PC-9 (cell line): ENCODE measurements around the gene DNAJB9. TPM values are rescaled to one million over a fixed set of nuclear protein-coding genes. Genes with fewer than 3 reads are reported as not detected.

Experiments
- BruUV-seq: library from RNA; stranded (reverse); fragments of 400-500 nt; replicated peaks from 2 replicates; lab custom pipeline; 2021; lab: Mats Ljungman, UMichigan
- CTCF ChIA-PET: fragments of 300-600 bp; sonication (Branson Sonifier 250); formaldehyde crosslinking; loops from one replicate; lab custom pipeline; 2022; ENCODE audit warnings: antibody characterized with exemption; lab: Charles Lee
- POLR2A ChIA-PET: fragments of 300-600 bp; sonication (Branson Sonifier 250); formaldehyde crosslinking; loops from one replicate; lab custom pipeline; 2022; ENCODE audit warnings: antibody characterized with exemption; ENCODE audit not compliant: unreplicated experiment; lab: Charles Lee
- DNase-seq, 2 experiments: peaks; one replicate each; pipeline versions ENCODE4 v3.0.0 to v3.0.0-alpha.2; 2015 to 2022; ENCODE audit warnings: mixed read lengths in 1 of 2
- H2AFZ ChIP-seq: fragments of 200-600 bp; sonication (generic); 2 replicates; pipeline ENCODE4 v1.8.1; 2017; ENCODE audit warnings: antibody characterized with exemption
- H3F3A ChIP-seq: fragments of 200-600 bp; sonication (generic); 2 replicates; pipeline ENCODE4 v1.8.1; 2017; ENCODE audit warnings: antibody characterized with exemption, mild to moderate bottlenecking, low read depth; ENCODE audit not compliant: insufficient read depth
- H3K27ac ChIP-seq: fragments of 200-600 bp; sonication (generic); 2 replicates; pipeline ENCODE4 v1.6.1; 2016; ENCODE audit warnings: mixed run types
- H3K27me3 ChIP-seq: fragments of 200-600 bp; sonication (generic); 2 replicates; pipeline ENCODE4 v1.6.1; 2016; ENCODE audit warnings: low read depth, mixed run types; ENCODE audit not compliant: insufficient read depth
- H3K36me3 ChIP-seq: fragments of 200-600 bp; sonication (generic); 2 replicates; pipeline ENCODE4 v1.6.1; 2016; ENCODE audit warnings: low read depth, mixed run types
- H3K4me1 ChIP-seq: fragments of 200-600 bp; sonication (generic); replicated peaks from 2 replicates; pipeline ENCODE4 v1.6.1; 2016; ENCODE audit warnings: mixed run types; ENCODE audit not compliant: insufficient read depth
- H3K4me2 ChIP-seq: fragments of 200-600 bp; sonication (generic); 2 replicates; pipeline ENCODE4 v1.6.1; 2017; ENCODE audit warnings: mixed run types
- H3K4me3 ChIP-seq: fragments of 200-600 bp; sonication (generic); 2 replicates; pipeline ENCODE4 v1.6.1; 2016; ENCODE audit warnings: mixed run types
- H3K79me2 ChIP-seq: fragments of 200-600 bp; sonication (generic); 2 replicates; pipeline ENCODE4 v1.6.1; 2017; ENCODE audit warnings: low read depth, mixed run types
- H3K9me2 ChIP-seq: fragments of 200-600 bp; sonication (generic); 2 replicates; pipeline ENCODE4 v1.8.1; 2017; ENCODE audit warnings: mild to moderate bottlenecking; ENCODE audit not compliant: insufficient read depth
- H3K9me3 ChIP-seq: fragments of 200-600 bp; sonication (generic); 2 replicates; pipeline ENCODE4 v1.8.1; 2016; ENCODE audit warnings: low read depth; ENCODE audit not compliant: insufficient read depth
- H4K20me1 ChIP-seq: fragments of 200-600 bp; sonication (generic); 2 replicates; pipeline ENCODE4 v1.8.1; 2017; ENCODE audit not compliant: insufficient read depth
- CTCF ChIP-seq: fragments of 200-600 bp; sonication (generic); conservative IDR thresholded peaks from 2 replicates; pipeline ENCODE4 v1.6.1; 2017; ENCODE audit warnings: mixed run types, antibody characterized with exemption, mild to moderate bottlenecking, moderate library complexity
- EZH2 ChIP-seq: fragments of 200-600 bp; sonication (generic); IDR thresholded peaks from 2 replicates; pipeline ENCODE4 v1.8.0; 2017; ENCODE audit warnings: antibody characterized with exemption, low read depth
- intact Hi-C: fragments of 100-400 bp; cut with micrococcal nuclease; formaldehyde crosslinking; loops from one replicate; pipeline ENCODE4 v1.10.0; 2022; ENCODE audit not compliant: unreplicated experiment
- total RNA-seq: library from RNA; stranded (reverse); gene quantifications from 2 replicates; pipeline ENCODE4 v1.2.3, GENCODE V29; 2021

The DNAJB9 gene
- total RNA-seq, 1 experiment from 2014 or later: 13.3 TPM

DNA sequence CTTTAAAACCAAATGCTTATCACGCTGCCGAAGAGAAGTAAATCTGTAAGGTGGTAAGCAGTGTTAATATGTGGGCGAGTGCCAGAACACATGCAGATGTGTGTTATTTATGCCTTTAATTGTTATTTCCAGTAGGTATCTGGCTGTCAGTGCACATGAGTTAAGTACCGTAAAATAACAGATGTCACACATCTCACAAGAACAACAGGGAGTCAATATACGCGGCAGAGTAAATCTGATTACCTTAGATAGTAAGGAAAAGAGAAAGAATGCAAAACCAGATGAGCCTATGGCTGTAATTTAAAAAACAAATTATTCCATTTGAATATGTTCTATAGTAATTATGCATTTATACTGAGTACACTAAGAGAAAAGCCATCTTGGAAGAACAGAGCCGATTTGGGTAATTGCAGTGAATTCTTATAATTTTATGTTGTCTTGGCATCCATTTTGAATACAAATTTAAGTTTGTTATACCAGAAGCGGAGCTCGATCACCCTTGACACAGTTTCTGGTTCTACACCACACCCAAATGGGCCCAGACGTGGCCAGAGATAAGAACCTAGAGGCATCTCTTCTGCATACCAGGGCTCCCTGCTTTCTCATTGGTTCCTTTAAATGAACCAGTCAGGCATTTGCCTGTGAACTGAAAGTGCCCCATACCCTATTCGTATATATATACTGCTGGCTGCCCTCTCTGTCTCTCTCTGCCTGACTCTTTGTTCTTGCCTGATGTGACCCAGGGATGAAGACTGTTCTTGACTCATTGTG, 34.8 kb downstream of the DNAJB9 start:
- Histone ChIP-seq H3K9me3 (no peaks in the 10 kb centered on the region), H3K27ac (no peak overlapping the region), H3K79me2 (no peaks in the 10 kb centered on the region), H3K9me2 (0 out of 2 replicates have a peak, but pooled peaks cover 2% of the 10 kb centered on the region), H3K4me1 (peaks cover 9% of the 10 kb centered on the region; the same call in 1 of the 2 replicates), H3K4me3 (no peak overlapping the region), H3F3A (no peaks in the 10 kb centered on the region), H4K20me1 (no peaks in the 10 kb centered on the region), H3K27me3 (no peaks in the 10 kb centered on the region), H3K36me3 (no peaks in the 10 kb centered on the region), H2AFZ (no peak overlapping the region), H3K4me2 (no peak overlapping the region)
- CTCF ChIA-PET: no interaction called here
- TF ChIP-seq EZH2: no peak
- TF ChIP-seq CTCF: no peak
- DNase-seq: no peak
- POLR2A ChIA-PET: interaction anchor here (0.6 kb wide), 1 partner anchor 220 kb away, joined by 5 read pairs; no protein-coding TSS in a partner anchor
- no TSS peak for BruUV-seq
- intact Hi-C loops: no loop called here

DNA sequence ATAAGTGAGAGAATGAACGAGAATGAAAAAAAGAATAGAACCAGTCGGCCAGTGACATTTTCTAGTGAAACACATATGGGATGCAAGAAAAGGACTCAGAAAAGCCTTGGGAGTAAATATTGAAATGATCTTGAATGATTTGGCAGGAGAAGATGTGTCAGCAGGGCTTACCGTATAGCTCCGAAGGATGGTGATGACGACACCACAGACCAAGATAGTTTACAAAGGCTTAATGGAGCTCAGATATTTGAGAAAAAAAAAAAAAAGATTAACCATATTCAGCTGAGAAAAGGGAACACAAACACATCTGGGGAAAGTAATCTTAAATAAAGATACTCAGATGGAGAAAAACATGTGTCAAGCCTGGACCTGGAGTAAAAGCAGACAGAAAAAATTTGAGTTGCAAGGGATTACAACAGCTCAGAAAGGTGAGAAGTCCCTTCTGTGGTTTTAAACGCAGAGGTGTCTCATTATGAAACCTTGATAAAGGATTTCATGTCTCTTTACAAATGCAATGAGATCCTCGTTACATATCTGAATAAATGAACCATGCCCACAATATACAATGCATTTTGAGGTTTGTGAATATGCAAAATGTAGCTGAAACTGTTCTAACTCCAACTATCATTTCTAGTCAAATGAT, 36.0 kb downstream of the DNAJB9 start:
- DNase-seq: no peak
- no peak overlapping the region for H3K27ac ChIP-seq
- no TSS peak for BruUV-seq
- no peaks in the 10 kb centered on the region for H3K79me2 ChIP-seq
- intact Hi-C loops: no loop called here
- H3K27me3 ChIP-seq: no peaks in the 10 kb centered on the region
- no peaks in the 10 kb centered on the region for H3F3A ChIP-seq
- ChIA-PET CTCF (no interaction called here), POLR2A (no interaction called here)
- no peak for TF ChIP-seq EZH2
- TF ChIP-seq CTCF: no peak
- peaks cover 10% of the 10 kb centered on the region; the same call in 1 of the 2 replicates for H3K4me1 ChIP-seq
- H3K9me3 ChIP-seq: no peaks in the 10 kb centered on the region
- no peak overlapping the region for H3K4me3 ChIP-seq
- no peak overlapping the region for H3K4me2 ChIP-seq
- H3K36me3 ChIP-seq: no peaks in the 10 kb centered on the region
- no peaks in the 10 kb centered on the region for H4K20me1 ChIP-seq
- H3K9me2 ChIP-seq: 0 out of 2 replicates have a peak, but pooled peaks cover 2% of the 10 kb centered on the region
- H2AFZ ChIP-seq: no peak overlapping the region

DNA sequence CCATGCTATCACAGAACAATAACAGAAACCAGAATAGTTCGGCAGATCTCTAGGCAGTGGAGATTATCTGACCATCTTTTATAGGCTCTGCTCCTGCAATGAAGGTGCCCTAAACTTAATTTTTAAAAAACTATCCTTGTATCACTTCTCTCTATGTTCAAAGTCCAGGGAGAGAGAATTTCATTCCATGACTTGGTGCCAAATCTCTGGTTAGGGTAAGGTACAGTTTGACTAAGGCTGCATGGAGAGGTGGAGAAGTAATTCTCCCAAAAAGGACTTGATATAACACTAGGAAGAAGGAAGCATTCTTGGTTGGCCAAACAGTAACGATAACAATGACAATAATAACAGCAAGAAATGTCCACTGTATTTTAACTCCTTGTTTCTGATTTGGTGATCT, 40.0 kb downstream of the DNAJB9 start:
- Histone ChIP-seq H3K79me2 (no peaks in the 10 kb centered on the region), H3K4me3 (no peak overlapping the region), H3K36me3 (no peaks in the 10 kb centered on the region), H3K9me2 (0 out of 2 replicates have a peak, but pooled peaks cover 2% of the 10 kb centered on the region), H3F3A (no peaks in the 10 kb centered on the region), H3K4me2 (no peak overlapping the region), H3K4me1 (0 out of 2 replicates have a peak, but pooled peaks cover 10% of the 10 kb centered on the region), H3K27me3 (no peaks in the 10 kb centered on the region), H2AFZ (no peak overlapping the region), H4K20me1 (no peaks in the 10 kb centered on the region), H3K27ac (no peak overlapping the region), H3K9me3 (no peaks in the 10 kb centered on the region)
- CTCF ChIA-PET: no interaction called here
- intact Hi-C loops: loop anchor here (5.0 kb wide), 1 partner anchor 37 kb away; no protein-coding TSS in a partner anchor
- TF ChIP-seq EZH2 (no peak), CTCF (no peak)
- BruUV-seq: no TSS peak
- no peak for DNase-seq
- POLR2A ChIA-PET: no interaction called here
